Measurements from ENCODE around the gene MED19. TPM values are rescaled to one million over a fixed set of nuclear protein-coding genes. Genes with fewer than 3 reads are reported as not detected.

Gene MED19
- total RNA-seq: 24.6 and 26.7 TPM in 2 replicates

GRCh38 chr11:57711414-57712255 is at the start of gene MED19:
MED19 (minus strand) TSS chr11:57712215; CDS start chr11:57712179, 36 bp downstream.

GRCh38 chr11:57751676-57752253 is 39.8 kb upstream of the MED19 start, which contains the start of gene BTBD18:
BTBD18 (minus strand) TSS chr11:57751819; CDS start chr11:57751188, 631 bp downstream.

GRCh38 chr11:57741132-57742086 is 29.4 kb upstream of the MED19 start, which contains the start of gene SELENOH:
SELENOH (plus strand) TSS chr11:57741491; CDS start chr11:57741596, 105 bp downstream.

GRCh38 chr11:57712256-57713150 is 488 bp upstream of the MED19 start, which contains the start of gene TMX2:
TMX2 (plus strand) TSS chr11:57712593; CDS start chr11:57712619, 26 bp downstream.

DNA sequence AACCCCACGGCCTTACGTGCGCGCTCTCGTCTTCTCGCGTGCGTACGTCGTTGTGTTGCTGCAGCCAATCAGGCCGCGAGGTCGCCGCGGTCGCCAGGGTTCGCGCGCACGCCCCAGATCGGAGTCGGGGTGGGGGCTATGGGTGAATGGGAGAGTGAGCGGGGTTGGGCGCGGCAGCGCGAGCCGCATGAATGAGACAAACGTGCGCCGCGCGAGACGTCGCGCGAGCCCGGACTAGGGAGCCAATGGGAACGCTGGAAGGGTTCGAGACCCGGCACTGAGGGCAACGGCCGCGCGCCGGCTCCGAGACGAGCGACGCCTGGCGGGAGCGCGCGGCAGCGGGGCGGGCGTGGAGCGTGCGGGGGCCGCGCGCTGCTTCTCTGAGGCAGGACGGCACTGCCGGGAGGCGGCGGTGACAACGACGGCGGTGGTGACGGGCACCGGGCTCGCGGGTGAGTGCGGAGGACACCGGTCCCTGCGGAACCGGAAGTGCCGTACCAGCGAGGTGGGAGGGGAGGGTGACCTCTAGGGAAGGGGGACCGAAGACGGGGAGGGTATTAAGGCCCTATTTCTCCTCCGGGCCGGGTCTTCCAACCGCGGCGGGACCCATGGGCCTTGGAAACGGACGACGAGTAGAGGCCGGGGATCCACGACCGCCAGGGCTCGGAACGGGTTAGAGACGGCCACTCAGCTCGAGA is 44.1 kb downstream of the MED19 start, which contains the start of gene ZDHHC5:
ZDHHC5 (plus strand) TSS at position 379 of the 698 bp plus-strand sequence. CDS start 4,977 bp downstream, outside the sequence.

GRCh38 chr11:57657194-57658022 is 54.6 kb downstream of the MED19 start, which contains the start of gene CLP1:
CLP1 (plus strand) TSS chr11:57657762; CDS start chr11:57659477, 1,715 bp downstream.

Other genes starting within 250 kb of the MED19 start
- gene SLC43A1, start 196.5 kb downstream of the MED19 start, total RNA-seq: 17.3 and 21.9 TPM in 2 replicates
- gene TIMM10, start 181.5 kb downstream of the MED19 start, total RNA-seq: 14.7 and 44.3 TPM in 2 replicates
- gene SMTNL1, start 174.6 kb downstream of the MED19 start, total RNA-seq: not detected in 2 replicates
- gene UBE2L6, start 144.5 kb downstream of the MED19 start, total RNA-seq: 41.2 and 79.9 TPM in 2 replicates
- gene SERPING1, start 114.5 kb downstream of the MED19 start, total RNA-seq: 106 and 234 TPM in 2 replicates
- gene YPEL4, start 62.3 kb downstream of the MED19 start, total RNA-seq: 0.13 and 9.7 TPM in 2 replicates
- 15.3 and 20.4 TPM in 2 replicates for gene CLP1, start 54.5 kb downstream of the MED19 start, total RNA-seq
- 37.4 and 41.5 TPM in 2 replicates for gene ZDHHC5, start 44.1 kb downstream of the MED19 start, total RNA-seq
- gene TMX2, start 378 bp upstream of the MED19 start, total RNA-seq: 46.2 and 63.4 TPM in 2 replicates
- gene SELENOH, start 29.3 kb upstream of the MED19 start, total RNA-seq: 127 and 191 TPM in 2 replicates
- gene BTBD18, start 39.6 kb upstream of the MED19 start, total RNA-seq: not detected in 2 replicates
- gene CTNND1, start 49.6 kb upstream of the MED19 start, total RNA-seq: 79.8 and 80.6 TPM in 2 replicates

Measured in epithelial cell of alveolus of lung (primary cell).